Esophagus muscularis mucosa (tissue), 4 donors: Measurements from ENCODE around the gene GNG12. TPM values are rescaled to one million over a fixed set of nuclear protein-coding genes. Genes with fewer than 3 reads are reported as not detected.
A peak's percentile ranks its signal among the peaks of the same experiment; 100 is the strongest.

Source experiments
- DNase-seq: peaks from one replicate; pipeline ENCODE4 v3.0.0-alpha.2; 2017; ENCODE audit errors: extremely low spot score
- H3K27ac ChIP-seq, 4 donors: fragments of 200-600 bp; sonication (generic); replicated peaks in 1 of 4; 1 replicate in 3 of 4; 2 replicates in 1 of 4; pipeline ENCODE4 v1.5.1; 2016 to 2019; ENCODE audit warnings: mild to moderate bottlenecking in 1 of 4
- H3K27me3 ChIP-seq, 4 donors: fragments of 200-600 bp; sonication (generic); one replicate each; pipeline versions ENCODE4 v1.5.1 to v1.6.0; 2016 to 2019
- H3K36me3 ChIP-seq, 4 donors: fragments of 200-600 bp; sonication (generic); one replicate each; pipeline ENCODE4 v1.5.1; 2016 to 2019
- H3K4me1 ChIP-seq, 4 donors: fragments of 200-600 bp; sonication (generic); one replicate each; pipeline ENCODE4 v1.5.1; 2016 to 2019
- H3K4me3 ChIP-seq, 4 donors: fragments of 200-600 bp; sonication (generic); 1 replicate in 2 of 4; 2 replicates in 2 of 4; pipeline ENCODE4 v1.5.1; 2016 to 2019; ENCODE audit warnings: mild to moderate bottlenecking in 4 of 4, moderate library complexity in 1 of 4
- H3K9me3 ChIP-seq, 4 donors: fragments of 200-600 bp; sonication (generic); 1 replicate in 3 of 4; 2 replicates in 1 of 4; pipeline ENCODE4 v1.5.1; 2016 to 2019
- CTCF ChIP-seq, 3 experiments: fragments of 200-600 bp in 2 of 3; fragments of 450-650 bp in 1 of 3; sonication (generic) in 2 of 3; IDR thresholded peaks; one replicate each; pipeline ENCODE4 v1.5.1; 2017 to 2019; ENCODE audit warnings: antibody characterized with exemption in 3 of 3, mild to moderate bottlenecking in 2 of 3, moderate library complexity in 1 of 3
- EP300 ChIP-seq: sonication (generic); formaldehyde crosslinking; IDR thresholded peaks from one replicate; pipeline ENCODE4 v1.6.1; 2017; ENCODE audit warnings: antibody characterized with exemption
- POLR2A ChIP-seq: fragments of 450-650 bp; IDR thresholded peaks from one replicate; pipeline ENCODE4 v1.6.1; 2017; ENCODE audit warnings: antibody characterized with exemption, moderate library complexity, mild to moderate bottlenecking, low read depth
- POLR2AphosphoS5 ChIP-seq, 2 donors: sonication (generic); formaldehyde crosslinking; IDR thresholded peaks; one replicate each; pipeline ENCODE4 v1.6.1; 2017; ENCODE audit warnings: antibody characterized with exemption in 2 of 2
- WGBS: methylation state at CpG from one replicate; pipeline ENCODE4 v1.1.5; 2018; 5-methylcytosine and 5-hydroxymethylcytosine counted together
- intact Hi-C: fragments of 100-400 bp; cut with DNase I; formaldehyde crosslinking; loops from one replicate; pipeline ENCODE4 v1.15.1; 2023
- total RNA-seq, 4 donors: library from RNA; depleted of rRNA; stranded (reverse); fragments of >200 nt; gene quantifications; one replicate each; pipeline versions ENCODE4 v1.1.0 to v1.2.1, GENCODE V29; 2016

The GNG12 gene
- total RNA-seq, 4 donors from 2014 or later, result 108 to 118 (median 111) TPM

- Histone ChIP-seq H3K36me3 (peaks cover 0 to 6% (median 0%) of the 10 kb centered on the region in 4 donors), H3K4me1 (peaks cover 16 to 47% (median 23%) of the 10 kb centered on the region in 4 donors), H3K9me3 (no peaks in the 10 kb centered on the region), H3K27me3 (no peaks in the 10 kb centered on the region), H3K4me3 (peak overlapping the region; percentile 70 to 91 (median 80)), H3K27ac (peak overlapping the region; percentile 91 to 93 (median 92))
- 17% methylated on average over 7 of the region's 7 CpGs for WGBS
- intact Hi-C loops, result loop anchor here (5.0 kb wide), 1 partner anchor 64 kb away; no protein-coding TSS in a partner anchor
- no peak for DNase-seq
- TF ChIP-seq POLR2AphosphoS5 (IDR thresholded peaks at IDR 0.05) (no peak), POLR2A (no peak), CTCF (IDR thresholded peaks at IDR 0.05) (no peak), EP300 (no peak)
Measured at GRCh38 chr1:67830928-67831830, 2.1 kb downstream of the GNG12 start.

DNA sequence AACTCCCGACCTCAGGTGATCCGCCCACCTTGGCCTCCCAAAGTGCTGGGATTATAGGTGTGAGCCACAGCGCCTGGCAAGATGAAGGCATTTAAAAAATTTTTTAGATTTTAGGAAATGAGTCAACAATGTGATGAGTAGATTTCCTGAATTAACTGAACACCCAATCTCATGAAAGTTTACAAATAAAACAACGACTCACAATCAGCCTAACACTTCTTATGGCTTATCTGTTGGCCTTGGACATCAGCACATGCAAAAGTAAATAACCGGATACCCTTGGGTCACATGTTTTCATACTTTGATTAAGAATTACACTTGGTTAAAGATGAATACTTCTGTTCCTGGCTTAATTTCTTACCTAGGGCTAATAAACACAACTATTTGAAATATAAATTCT is 3.0 kb downstream of the GNG12 start:
- WGBS, result 72% methylated on average over 5 of the region's 5 CpGs
- intact Hi-C loops, result loop anchor here (5.0 kb wide), 1 partner anchor 63 kb away; no protein-coding TSS in a partner anchor
- H3K36me3 ChIP-seq, result peaks cover 0 to 6% (median 0%) of the 10 kb centered on the region in 4 donors
- H3K27me3 ChIP-seq, result no peaks in the 10 kb centered on the region
- peaks cover 16 to 57% (median 32%) of the 10 kb centered on the region in 4 donors for H3K4me1 ChIP-seq
- no peak for TF ChIP-seq POLR2A
- no peak for TF ChIP-seq EP300
- no peak for TF ChIP-seq POLR2AphosphoS5 (IDR thresholded peaks at IDR 0.05)
- no peak for TF ChIP-seq CTCF (IDR thresholded peaks at IDR 0.05)
- H3K27ac ChIP-seq, result peak overlapping the region; percentile 91 to 93 (median 92)
- H3K4me3 ChIP-seq, result peak overlapping the region in 3 of 4 donors; percentile 70 to 84 (median 75)
- DNase-seq, result no peak
- H3K9me3 ChIP-seq, result no peaks in the 10 kb centered on the region

- no peak for DNase-seq
- TF ChIP-seq EP300 (no peak), POLR2A (no peak), POLR2AphosphoS5 (IDR thresholded peaks at IDR 0.05) (no peak)
- intact Hi-C loops, result loop anchor here (5.0 kb wide), 1 partner anchor 40 kb away; no protein-coding TSS in a partner anchor
- H3K4me3 ChIP-seq, result no peak overlapping the region
- H3K36me3 ChIP-seq, result peaks cover 0 to 6% (median 0%) of the 10 kb centered on the region in 4 donors
- H3K27me3 ChIP-seq, result no peaks in the 10 kb centered on the region
- H3K27ac ChIP-seq, result no peak overlapping the region
- WGBS, result 97% methylated on average over 4 of the region's 4 CpGs
- peaks cover 28 to 77% (median 53%) of the 10 kb centered on the region in 4 donors for H3K4me1 ChIP-seq
- H3K9me3 ChIP-seq, result no peaks in the 10 kb centered on the region
Measured at GRCh38 chr1:67827688-67828087, 5.6 kb downstream of the GNG12 start.

DNA sequence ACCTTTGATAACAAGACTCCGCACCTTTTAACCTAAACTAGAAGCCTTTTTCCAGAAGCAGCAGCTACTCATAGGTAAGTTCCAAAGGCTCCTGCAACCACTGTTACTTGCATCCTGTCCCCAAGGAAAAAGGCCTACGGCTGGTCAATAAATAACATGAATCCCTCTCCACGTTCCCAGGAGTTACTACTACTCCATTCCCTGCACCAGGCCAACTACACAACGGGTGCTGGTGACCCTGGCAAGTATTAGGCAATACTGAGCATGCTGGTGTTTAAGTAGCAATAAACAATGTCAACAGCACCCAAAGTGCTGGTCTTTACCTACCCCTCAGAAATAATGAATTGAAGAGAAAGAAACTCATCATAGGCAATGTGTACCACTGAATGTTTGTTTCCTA is 7.7 kb downstream of the GNG12 start:
- Histone ChIP-seq H3K4me3 (no peak overlapping the region), H3K27ac (peak overlapping the region in 2 of 4 donors; percentile 32 to 79), H3K9me3 (no peaks in the 10 kb centered on the region), H3K27me3 (no peaks in the 10 kb centered on the region), H3K36me3 (peaks cover 0 to 6% (median 0%) of the 10 kb centered on the region in 4 donors), H3K4me1 (peaks cover 19 to 90% (median 68%) of the 10 kb centered on the region in 4 donors)
- TF ChIP-seq POLR2A (no peak), EP300 (no peak), POLR2AphosphoS5 (IDR thresholded peaks at IDR 0.05) (no peak), CTCF (IDR thresholded peaks at IDR 0.05) (no peak)
- intact Hi-C loops, result loop anchor here (5.0 kb wide), 1 partner anchor 38 kb away; no protein-coding TSS in a partner anchor
- WGBS, result 88% methylated on average over 4 of the region's 4 CpGs
- peak; percentile 75 for DNase-seq

DNA sequence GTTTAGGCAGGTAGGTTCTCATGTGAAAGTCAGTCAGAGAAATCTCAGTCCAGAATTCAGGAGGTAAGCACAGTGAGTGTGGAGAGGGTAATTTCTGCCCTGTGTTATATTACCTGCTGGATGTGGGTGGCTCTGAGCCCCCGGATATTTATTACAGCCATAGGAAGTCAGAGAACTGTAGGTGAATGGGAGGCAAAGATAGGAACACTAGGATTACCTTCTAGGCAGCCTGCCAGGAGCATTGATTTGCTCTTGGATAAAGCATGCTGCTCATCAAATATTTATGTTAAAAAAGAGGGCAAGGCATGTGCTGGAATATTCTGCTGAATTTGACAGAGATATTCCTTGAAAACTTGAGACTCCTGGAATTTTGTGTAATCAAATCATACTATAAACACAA is 8.5 kb downstream of the GNG12 start:
- no peaks in the 10 kb centered on the region for H3K27me3 ChIP-seq
- peaks cover 17 to 89% (median 68%) of the 10 kb centered on the region in 4 donors for H3K4me1 ChIP-seq
- no peaks in the 10 kb centered on the region for H3K9me3 ChIP-seq
- WGBS, result 64% methylated on average over 1 of the region's 1 CpG
- DNase-seq, result peak; percentile 60
- no peak for TF ChIP-seq EP300
- TF ChIP-seq POLR2A, result no peak
- no peak for TF ChIP-seq CTCF (IDR thresholded peaks at IDR 0.05)
- no peak for TF ChIP-seq POLR2AphosphoS5 (IDR thresholded peaks at IDR 0.05)
- H3K27ac ChIP-seq, result peak overlapping the region in 3 of 4 donors; percentile 32 to 79 (median 61)
- peaks cover 0 to 6% (median 0%) of the 10 kb centered on the region in 4 donors for H3K36me3 ChIP-seq
- H3K4me3 ChIP-seq, result no peak overlapping the region
- intact Hi-C loops, result loop anchor here (5.0 kb wide), 1 partner anchor 37 kb away; no protein-coding TSS in a partner anchor
